Fibroblast of lung (primary cell): ENCODE data around the gene CFD.

Source experiments
- EZH2 ChIP-seq: IDR thresholded peaks from 2 replicates; pipeline ENCODE4 v1.5.1; 2012; ENCODE audit warnings: low read length, control low read depth, mild to moderate bottlenecking; ENCODE audit errors: missing control alignments
- TF ChIP-seq, protein P1 (sequence below), 2 donors: IDR thresholded peaks in 1 of 2; conservative IDR thresholded peaks in 1 of 2; 1 replicate in 1 of 2; 2 replicates in 1 of 2; pipeline ENCODE4 v1.5.1; 2011 to 2012; ENCODE audit warnings: low read length in 2 of 2, control low read depth in 1 of 2, inconsistent platforms in 1 of 2, low read depth in 1 of 2, mild to moderate bottlenecking in 1 of 2

- TF ChIP-seq, protein P1, sequence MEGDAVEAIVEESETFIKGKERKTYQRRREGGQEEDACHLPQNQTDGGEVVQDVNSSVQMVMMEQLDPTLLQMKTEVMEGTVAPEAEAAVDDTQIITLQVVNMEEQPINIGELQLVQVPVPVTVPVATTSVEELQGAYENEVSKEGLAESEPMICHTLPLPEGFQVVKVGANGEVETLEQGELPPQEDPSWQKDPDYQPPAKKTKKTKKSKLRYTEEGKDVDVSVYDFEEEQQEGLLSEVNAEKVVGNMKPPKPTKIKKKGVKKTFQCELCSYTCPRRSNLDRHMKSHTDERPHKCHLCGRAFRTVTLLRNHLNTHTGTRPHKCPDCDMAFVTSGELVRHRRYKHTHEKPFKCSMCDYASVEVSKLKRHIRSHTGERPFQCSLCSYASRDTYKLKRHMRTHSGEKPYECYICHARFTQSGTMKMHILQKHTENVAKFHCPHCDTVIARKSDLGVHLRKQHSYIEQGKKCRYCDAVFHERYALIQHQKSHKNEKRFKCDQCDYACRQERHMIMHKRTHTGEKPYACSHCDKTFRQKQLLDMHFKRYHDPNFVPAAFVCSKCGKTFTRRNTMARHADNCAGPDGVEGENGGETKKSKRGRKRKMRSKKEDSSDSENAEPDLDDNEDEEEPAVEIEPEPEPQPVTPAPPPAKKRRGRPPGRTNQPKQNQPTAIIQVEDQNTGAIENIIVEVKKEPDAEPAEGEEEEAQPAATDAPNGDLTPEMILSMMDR (conservative IDR thresholded peaks at IDR 0.05 in 1 of 2, IDR thresholded peaks at IDR 0.05 in 1 of 2; ENCODE audit: low read depth in 1 of 2, low read length in 2 of 2) = no peak
- no peak for TF ChIP-seq EZH2
Observed at GRCh38 chr19:904545-904944, 45.1 kb downstream of the CFD start.
